D341Med (cell line): ENCODE measurements around the gene ADORA2B.
"Not testable (repeated sequence)": the region's sequence is repeated elsewhere in the genome, so short reads cannot be mapped to it uniquely, and the experiment has no call there.

Experiments used
- DNase-seq: peaks from one replicate; pipeline ENCODE4 v3.0.0; 2012; ENCODE audit warnings: low spot score

The ADORA2B gene

DNA sequence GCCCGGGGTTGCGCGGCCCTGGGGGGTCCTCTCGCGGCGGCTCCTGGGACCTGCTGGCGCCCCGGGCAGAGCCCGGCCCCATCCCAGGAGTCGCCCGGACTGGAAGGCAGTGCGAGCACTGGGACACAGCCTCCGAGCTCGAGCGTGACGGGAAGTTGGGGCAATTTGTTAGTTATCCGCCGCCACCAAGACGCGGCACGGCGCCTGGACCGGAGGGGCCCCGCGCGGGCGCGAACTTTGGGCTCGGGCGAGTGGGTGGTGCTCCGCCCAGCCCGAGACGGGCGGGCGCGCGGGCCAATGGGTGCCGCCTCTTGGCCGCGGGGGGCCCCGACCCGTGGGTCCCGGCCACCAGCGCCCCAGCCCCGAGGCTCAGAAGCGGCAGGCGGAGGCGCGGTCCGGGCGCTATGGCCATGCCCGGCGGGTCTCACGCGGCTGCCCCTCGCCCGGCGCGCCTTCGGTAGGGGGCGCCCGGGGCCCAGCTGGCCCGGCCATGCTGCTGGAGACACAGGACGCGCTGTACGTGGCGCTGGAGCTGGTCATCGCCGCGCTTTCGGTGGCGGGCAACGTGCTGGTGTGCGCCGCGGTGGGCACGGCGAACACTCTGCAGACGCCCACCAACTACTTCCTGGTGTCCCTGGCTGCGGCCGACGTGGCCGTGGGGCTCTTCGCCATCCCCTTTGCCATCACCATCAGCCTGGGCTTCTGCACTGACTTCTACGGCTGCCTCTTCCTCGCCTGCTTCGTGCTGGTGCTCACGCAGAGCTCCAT, at the start of gene ADORA2B:
ADORA2B (plus strand) TSS at position 372 of the 768 bp plus-strand sequence; CDS start at position 491, 119 bp downstream.
- peak; percentile 83 for DNase-seq

DNA sequence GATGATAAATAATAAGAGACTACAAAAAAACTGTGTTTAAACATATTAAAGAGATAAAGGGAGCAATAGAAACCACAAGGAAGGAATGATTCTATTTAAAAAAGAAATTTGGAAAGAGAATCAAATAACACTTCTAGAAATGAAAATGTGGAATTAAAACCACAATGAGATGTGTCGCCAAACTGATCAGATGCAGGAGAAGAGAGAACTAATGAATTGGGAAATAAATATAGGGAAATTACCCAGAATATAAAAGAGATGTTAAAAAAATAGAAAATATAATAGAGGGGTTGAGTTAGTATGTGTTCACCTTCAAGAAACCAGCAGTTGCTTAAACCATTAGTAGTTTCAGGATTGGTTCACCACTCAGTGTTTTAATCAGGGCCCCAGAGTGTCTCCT, 48.7 kb upstream of the ADORA2B start:
- no peak for DNase-seq

DNA sequence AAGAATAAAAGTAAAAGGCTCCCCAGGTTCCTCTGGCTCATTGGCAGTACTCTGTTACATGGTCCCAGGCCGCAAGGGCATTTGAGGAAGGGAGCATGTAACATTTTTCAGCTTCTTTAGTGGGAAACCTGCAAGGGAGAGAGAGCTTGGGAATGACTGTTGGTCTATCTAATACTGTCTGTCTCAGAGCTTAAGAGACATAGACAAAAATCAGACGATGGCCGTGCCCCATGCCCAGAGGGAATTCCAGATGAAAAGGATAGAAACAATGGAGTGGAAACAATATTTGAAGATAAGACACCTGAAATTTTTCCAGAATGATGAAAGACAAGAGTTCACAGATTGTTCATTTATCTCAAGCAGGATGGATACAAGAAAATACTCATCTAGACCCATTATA, 48.1 kb upstream of the ADORA2B start:
- DNase-seq = no peak

DNA sequence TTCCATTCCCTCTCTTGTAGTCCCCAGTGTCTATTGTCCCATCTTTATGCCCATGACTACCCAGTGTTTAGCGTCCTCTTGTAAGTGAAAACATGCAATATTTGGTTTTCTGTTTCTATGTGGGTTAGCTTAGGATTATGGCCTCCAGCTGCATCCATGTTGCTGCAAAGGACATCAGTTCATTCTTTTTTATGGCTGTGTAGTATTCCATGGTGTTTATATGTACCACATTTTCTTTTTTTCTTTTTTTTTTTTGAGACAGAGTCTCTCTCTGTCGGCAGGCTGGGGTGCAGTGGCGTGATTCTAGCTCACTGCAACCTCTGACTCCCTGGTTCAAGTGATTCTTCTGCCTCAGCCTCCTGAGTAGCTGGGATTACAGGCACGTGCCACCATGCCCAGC, 45.3 kb upstream of the ADORA2B start:
- DNase-seq = not testable (repeated sequence)

DNA sequence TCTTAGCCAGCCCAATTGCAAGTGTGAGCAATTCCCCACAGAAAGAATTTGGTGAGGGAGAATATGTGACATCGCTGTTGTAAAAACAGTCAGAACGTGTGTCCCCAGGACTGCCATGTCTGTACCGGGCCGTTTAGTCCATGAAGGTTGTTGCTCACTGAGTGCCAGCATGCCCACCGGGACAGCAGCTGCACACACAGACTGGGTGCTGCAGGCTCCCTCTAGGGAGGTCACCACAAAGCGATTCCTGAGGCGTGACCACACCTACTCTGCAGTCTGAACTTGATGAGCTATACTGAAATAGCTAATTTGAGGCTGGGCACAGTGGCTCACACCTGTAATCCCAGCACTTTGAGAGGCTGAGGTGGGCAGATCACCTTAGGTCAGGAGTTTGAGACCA, 44.1 kb upstream of the ADORA2B start:
- DNase-seq = no peak

DNA sequence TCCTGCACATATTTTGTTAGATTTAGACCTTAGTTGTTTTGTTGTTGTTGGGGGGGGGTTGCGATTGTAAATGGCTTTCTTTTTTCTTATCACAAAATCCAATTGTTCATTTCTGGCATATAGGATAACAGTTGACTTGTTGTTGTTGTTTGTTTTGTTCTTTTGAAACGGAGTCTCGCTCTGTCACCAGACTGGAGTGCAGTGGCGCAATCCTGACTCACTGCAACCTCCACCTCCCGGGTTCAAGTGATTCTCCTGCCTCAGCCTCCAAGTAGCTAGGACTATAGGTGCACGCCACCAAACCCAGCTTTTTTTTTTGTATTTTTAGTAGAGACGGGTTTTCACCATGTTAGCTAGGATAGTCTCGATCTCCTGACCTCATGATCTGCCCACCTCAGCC, 39.7 kb upstream of the ADORA2B start:
- not testable (repeated sequence) for DNase-seq

DNA sequence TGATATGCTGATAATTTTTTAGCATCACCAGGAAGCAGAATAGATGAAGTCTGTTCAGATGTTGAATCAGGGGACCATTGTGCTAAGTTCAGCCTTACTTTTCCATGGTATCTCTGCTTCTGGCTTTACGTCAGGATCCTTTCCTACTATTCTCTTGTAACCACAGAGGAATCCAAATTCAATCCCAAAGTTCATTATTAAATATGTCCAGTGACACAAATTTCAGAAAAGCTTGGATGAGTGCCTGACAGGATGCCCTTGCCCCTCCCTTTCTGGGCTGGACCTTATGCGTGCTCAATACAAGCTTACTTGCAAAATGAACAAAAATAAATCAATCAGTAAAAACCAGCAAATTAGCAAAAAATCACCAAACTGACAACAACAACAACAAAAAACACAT, 37.6 kb upstream of the ADORA2B start:
- no peak for DNase-seq

DNA sequence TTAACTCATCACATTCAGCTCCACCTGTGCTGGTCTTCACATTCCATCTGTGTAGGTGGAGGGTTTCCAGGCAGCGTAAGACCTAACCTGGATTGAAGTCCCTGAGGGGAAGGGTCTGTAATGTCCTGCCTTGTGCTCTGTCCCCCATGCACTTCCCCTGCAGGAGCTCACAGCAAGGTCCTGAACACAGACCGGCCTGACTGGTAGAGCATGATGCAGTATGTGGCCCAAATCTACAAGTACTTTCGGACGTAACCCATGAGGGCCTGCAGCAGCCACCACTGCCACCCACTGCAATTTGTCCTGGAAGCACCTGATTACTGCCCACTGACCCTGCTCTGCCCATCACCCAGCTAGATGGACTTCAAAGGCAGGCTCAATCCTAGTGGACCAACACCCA, 36.6 kb upstream of the ADORA2B start:
- DNase-seq = no peak

DNA sequence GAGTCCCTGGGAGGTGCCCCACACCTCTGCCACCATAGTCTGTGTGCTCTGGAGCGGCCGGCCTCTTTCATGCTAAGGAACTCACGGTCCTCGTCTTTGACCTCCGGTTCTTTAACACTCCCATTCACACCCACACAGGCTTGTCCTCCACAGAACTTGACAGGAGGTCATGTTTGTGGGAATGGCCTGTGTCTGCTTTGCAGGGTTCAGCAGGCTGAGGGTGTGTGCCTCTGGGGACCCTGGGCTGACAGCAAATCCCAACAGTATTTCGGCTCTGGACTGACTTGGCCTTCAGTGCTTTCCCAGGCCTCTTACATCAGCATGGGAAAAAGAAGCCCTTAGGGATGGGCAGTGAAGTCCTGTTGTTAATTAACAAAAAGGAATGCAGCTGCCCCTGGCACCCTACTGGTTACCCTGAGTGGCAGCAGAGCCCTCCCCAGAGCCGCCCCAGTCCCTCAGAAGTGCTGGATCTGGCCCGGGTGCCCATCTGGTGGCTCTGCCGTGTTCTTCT, 35.4 kb upstream of the ADORA2B start:
- no peak for DNase-seq

DNA sequence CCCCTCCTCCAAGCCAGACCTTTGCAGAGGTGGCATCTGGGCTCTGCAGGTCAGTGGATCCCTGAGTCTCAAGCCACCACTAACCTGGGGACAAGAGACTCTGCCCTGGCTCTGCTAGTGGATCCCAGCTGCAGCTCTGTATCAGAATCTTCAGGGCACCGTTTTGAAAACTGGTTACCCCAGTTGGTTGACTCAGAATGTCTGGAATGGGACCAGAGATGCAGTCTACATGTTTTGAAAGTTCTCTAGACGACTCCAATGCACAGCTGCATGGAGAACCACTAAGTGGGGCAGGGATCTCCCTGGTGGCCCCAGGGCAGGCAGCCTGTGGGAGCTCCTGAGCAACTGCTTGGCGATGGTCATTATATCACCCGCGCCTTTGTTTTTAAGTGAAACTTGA, 34.1 kb upstream of the ADORA2B start:
- DNase-seq = no peak

DNA sequence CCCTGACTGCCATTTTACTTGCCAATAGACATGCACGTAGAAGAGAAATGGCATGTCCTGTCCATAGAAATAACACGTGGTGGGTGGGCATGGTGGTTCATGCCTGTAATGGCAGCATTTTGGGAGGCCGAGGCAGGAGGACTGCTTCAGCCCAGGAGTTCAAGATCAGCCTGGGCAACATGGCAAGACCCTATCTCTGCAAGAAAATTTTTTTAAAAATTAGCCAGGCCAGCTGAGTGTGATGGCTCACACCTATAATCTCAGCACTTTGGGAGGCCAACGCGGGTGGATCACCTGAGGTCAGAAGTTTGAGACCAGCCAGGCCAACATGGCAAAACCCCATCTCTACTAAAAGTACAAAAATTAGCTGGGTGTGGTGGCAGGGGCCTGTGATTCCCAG, 33.2 kb upstream of the ADORA2B start:
- DNase-seq = not testable (repeated sequence)

DNA sequence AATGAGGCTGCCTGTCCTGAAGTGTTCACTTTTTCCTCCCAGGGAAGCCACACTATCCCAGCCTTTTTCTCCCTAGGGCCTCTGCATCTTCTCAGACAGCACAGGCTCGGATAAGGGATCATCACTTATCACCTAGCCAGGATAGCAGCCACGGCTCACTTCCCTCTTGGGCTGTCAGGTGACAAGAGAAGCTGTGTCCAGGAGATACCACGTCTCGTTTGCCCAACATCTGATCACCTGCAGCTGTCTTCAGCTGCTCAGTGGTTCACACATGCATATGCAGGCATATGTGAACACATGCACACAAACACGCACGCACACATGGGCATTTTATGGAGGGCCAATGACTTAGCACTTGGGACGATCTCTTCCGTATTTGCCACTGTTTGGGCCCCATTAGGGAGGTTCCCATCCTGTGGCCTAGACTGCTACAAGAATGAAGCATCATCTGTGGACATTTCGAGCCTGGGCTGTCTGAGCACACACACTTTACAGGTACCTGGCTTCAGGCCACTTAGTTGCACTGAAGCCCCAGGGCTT, 32.4 kb upstream of the ADORA2B start:
- DNase-seq = no peak

DNA sequence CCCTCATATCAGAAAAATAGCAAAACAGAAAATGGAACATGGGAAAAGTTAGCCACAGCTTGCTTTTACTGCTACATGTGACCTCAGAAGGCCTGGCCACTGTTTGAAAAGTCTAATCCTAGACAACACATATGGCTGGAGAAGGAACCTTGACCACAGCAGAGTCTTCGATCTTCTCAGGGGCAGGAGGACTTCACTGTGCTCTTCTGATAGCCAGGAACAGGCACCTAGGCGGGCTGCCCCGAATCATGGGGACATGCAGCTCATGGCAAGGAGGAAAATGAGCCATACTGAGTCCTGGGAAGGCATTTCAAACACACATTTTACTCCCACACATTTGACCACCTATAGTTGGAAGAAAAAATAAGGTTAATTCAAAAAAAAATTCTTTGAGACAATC, 31.1 kb upstream of the ADORA2B start:
- no peak for DNase-seq

DNA sequence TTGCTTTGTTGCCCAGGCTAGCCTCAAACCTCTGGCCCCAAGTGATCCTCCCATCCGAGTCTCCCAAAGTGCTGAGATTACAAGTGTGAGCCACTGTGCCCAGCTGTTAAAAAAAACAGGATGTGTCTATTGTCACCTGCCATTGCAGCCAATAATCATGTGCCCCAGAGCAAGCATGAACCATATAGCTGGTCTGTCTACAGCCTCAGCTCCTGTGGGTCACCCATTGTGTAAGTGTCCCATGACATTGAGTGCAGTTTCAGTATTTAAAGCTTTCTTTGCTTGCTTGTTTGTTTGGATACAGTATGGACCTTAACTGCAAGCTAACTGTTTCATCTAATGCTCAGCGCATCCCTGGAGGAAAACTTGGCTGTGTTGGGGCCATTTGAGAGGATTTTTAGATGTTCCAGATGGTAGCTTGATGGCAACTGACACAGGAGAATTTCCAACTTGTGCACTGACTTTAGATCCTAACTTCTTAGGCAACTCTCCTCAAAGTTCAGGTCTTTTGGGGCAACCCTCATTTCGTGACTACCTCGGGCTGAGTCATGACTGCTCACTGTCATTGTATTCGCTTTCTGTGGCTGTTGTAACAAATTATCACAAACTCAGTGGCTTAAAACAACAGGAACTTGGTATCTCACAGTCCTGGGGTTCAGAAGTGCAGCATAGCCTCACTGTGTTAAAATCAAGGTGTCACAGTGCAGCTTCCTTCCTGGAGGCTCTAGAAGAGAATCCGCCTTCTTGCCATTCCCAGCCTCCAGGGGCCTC, 30.3 kb upstream of the ADORA2B start:
- no peak for DNase-seq

DNA sequence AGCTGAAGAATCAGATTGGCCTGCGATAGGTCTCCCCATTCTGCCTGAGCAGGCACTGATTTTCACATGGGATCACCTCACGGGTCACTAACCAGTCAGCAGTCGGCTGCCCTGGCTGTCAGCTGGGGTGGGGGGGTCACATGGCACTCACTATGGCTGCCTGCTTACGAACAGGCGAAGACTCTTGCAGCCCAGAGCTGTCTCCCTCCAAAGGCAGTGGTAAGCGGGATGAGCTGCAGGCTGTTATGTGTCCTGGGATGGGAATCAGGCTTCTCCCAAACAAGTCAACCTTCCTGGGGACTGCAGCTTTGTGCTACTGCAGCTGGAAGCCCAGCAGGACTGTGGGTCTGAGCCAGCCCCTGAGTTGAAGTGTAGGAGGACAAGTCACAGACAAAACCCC, 29.0 kb upstream of the ADORA2B start:
- DNase-seq = no peak

DNA sequence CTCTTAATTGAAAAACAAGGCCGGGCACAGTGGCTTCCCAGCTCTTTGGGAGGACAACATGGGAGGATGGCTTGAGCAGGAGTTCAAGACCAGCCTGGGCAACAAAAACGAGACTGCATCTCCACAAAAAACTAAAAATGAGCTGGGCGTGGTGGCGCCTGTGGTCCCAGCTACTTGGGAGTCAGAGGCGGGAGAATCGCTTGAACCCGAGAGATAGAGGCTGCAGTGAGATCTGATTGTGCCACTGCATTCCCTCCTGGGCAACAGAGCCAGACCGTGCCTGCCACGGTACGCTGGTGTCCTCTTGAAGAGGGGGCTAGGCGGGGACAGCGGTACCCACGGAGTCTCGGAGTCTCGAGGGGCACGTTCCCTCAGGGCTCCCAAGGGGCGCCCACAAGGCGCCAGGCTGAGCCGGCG, 27.9 kb upstream of the ADORA2B start:
- no peak for DNase-seq

DNA sequence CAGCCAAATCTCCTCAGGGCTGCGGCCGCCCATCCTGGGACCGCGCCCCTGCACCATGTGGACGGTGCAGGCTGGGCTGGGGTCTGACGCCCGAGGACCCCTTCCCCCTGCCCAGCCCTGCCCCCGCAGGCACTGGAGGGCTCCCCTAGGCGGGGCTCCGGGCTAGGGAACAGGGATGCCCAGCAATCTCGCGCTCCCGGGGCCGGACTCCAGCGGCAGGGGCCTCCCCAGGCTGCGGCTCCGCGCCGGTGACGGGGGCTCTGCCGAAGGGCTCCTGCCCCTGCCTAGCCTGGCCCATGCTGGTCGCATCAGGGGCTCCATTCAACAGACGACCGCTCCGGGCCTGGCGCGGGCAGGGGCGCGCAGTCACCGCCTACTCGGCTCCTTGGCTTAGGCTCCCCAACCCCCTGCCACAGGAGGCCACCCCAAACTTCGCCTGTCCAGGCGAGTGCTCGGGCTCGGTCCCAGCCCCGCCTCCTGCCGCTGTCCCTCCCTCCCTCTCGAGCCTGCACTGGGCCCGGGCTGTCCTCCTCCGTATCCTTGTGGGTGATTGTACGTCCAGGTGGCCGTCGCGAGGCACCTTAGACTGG, 27.4 kb upstream of the ADORA2B start:
- no peak for DNase-seq

DNA sequence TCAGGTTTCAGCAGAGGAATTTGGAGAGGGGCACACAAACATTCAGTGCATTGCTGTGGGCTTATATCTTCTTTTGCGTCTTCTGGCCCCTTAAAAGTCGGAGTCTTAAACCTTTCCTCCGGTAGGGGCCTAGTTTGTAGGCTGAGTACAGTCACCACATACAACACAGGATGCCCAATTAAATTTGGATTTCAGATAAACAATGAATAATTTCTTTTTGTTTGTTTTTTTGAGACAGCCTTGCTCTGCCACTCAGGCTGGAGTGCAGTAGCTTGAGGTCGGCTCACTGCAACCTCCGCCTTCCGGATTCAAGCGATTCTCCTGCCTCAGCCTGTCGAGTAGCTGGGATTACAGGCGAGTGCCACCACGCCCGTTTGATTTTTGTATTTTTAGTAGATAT, 26.7 kb upstream of the ADORA2B start:
- DNase-seq = no peak

DNA sequence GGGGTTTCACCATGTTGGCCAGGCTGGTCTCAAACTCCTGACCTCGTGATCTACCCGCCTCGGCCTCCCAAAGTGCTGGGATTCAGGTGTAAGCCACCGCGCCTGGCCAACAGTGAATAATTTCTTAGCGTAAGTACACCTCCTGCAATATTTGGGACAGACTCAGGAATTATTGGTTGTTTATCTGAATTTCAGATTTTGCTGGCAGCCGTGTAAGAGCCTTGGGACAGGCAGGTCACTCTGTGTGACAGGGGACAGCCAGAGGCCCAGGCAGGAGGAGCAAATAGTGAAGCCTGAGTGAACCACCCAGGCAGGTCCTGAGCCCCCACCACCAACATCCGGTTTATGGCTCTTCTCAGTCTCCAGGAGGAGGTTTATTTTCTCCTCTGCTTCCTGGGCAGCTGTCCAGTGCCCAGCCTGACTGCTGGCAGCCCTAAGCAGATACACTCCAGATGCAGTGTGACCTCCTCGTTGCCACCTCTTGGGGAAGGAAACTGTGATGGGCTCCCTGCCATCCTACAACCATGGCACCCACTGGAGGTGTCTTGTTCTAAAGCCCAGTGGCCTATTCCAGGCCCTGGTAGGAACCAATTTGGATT, 26.2 kb upstream of the ADORA2B start:
- DNase-seq = no peak

DNA sequence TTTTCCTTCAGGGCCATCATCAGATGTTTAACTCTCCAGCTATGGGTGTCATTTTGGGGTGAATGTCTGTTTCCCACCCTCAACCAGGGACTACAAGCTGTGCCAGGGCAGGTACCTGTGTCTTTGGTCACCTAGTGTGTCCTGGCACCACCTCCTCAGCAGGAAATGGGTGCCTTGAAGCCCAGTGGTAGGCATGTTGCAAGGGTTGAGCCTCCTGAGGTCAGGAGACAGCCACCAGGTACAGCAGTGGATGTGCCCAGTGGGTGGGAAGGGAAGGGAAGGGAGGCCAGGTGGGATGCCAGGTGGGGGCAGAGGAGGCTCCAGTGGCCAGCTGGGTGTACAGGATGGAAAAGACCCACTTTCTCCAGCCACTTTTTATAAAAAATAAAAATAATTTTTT, 25.5 kb upstream of the ADORA2B start:
- DNase-seq = no peak

DNA sequence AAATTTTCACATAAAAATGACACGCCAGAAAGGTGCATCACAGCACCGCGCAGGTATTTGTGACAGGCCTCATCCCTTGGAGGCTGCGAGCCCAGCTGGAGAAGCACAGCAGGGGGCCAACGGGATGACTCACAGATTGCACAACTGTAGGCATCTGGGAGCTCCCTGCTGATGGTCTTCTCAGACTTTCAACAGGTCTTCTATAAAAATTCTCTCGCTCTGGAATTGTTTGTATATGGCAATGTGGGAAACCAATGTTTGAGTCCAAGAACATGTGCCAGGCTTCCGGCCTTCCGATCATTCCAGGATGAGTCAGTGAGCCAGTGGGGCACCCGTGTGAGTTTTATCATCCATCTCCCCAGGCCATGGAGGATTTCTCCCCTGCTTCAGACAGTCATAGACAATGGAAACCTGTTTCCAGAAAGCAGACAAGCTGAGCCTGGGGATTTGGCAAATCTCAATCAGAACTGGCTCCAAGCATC, 24.1 kb upstream of the ADORA2B start:
- no peak for DNase-seq

DNA sequence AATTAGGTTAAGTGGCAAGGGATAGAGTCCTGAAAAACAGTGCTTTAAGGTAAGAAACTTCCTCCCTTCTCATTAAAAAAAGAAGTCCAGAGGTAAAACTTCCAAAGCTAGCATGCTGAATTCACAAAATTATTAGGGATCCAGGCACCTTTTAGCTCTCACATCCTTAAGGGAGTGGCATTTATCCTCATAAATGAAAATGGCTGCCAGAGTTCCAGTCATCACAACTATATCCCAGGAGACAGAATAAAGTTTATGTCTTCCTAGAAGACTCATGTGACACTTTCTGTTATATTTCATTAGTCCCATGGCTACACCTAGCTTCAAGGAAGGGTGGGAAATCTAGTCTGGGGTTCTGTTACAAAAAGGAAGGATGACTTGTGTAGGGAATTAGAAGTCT, 23.3 kb upstream of the ADORA2B start:
- DNase-seq = no peak
